Neural progenitor cell (in vitro differentiated cells): Measurements from ENCODE around the gene RERE.

ENCODE experiments used
- CTCF ChIP-seq: fragments of 200-600 bp; sonication (generic); IDR thresholded peaks from 2 replicates; pipeline ENCODE4 v1.5.1; 2017; ENCODE audit warnings: antibody characterized with exemption, mild to moderate bottlenecking
- EZH2 ChIP-seq: fragments of 200-600 bp; sonication (generic); IDR thresholded peaks from 2 replicates; pipeline ENCODE4 v1.6.1; 2017; ENCODE audit warnings: antibody characterized with exemption, mild to moderate bottlenecking, moderate library complexity
- EZH2phosphoT487 ChIP-seq: fragments of 200-600 bp; sonication (generic); IDR thresholded peaks from 2 replicates; pipeline ENCODE4 v1.6.1; 2017; ENCODE audit warnings: antibody characterized with exemption

- no peak for TF ChIP-seq EZH2
- TF ChIP-seq CTCF: no peak
- TF ChIP-seq EZH2phosphoT487: no peak
Measured at GRCh38 chr1:8474369-8474768, 343.1 kb downstream of the RERE start.
